ENCODE data around the gene RPN2. TPM values are rescaled to one million over a fixed set of nuclear protein-coding genes. Genes with fewer than 3 reads are reported as not detected.
A peak's percentile ranks its signal among the peaks of the same experiment; 100 is the strongest.

Gene RPN2
- total and polyA plus RNA-seq, 10 of the 15 experiments (the other 5 are each of a cell fraction or from before 2014, with no cell fraction given) = 148 to 365 (median 228) TPM

GRCh38 chr20:37276494-37277252 lies 97.5 kb downstream of the RPN2 start:
- ChIA-PET POLR2A (interaction anchor here (1.1 to 2.0 kb wide), 6 partner anchors 9 to 258 kb away, joined by 3 to 9 read pairs (median 6); partner anchors contain the start of genes MANBAL and SRC), CTCF (interaction anchor here (0.6 to 4.2 kb wide), 31 partner anchors 10 to 772 kb away, joined by 3 to 34 read pairs (median 4); partner anchors contain the start of gene MANBAL), SMC1A (ENCODE audit: uncharacterized antibody, unreplicated experiment) (interaction anchor here (0.5 to 3.7 kb wide), 28 partner anchors 8 to 259 kb away, joined by 3 to 29 read pairs (median 4); partner anchors contain the start of gene MANBAL), RAD21 (ENCODE audit: unreplicated experiment) (interaction anchor here (0.7 to 3.3 kb wide), 20 partner anchors 9 to 257 kb away, joined by 3 to 26 read pairs (median 4); partner anchors contain the start of genes BLCAP and MANBAL)
- Histone ChIP-seq H3K27me3 (replicated peaks in 1 of 2; ENCODE audit: control insufficient read depth in 2 of 2, insufficient read depth in 2 of 2, low read length in 1 of 2) (no peaks in the 10 kb centered on the region), H3K9ac (ENCODE audit: control insufficient read depth, insufficient read depth, low read length) (peak overlapping the region; percentile 32), H3K4me2 (ENCODE audit: control insufficient read depth, insufficient read depth) (peak overlapping the region; percentile 82), H3K4me3 (no peak overlapping the region), H3K27ac (ENCODE audit: control insufficient read depth, insufficient read depth) (peak overlapping the region; percentile 78), H3K36me3 (ENCODE audit: control insufficient read depth in 2 of 2, insufficient read depth in 2 of 2, low read length in 1 of 2) (no peaks in the 10 kb centered on the region), H4K20me1 (ENCODE audit: control insufficient read depth, insufficient read depth) (no peaks in the 10 kb centered on the region), H2AFZ (ENCODE audit: control insufficient read depth, low read depth, low read length) (peak overlapping the region; percentile 61), H3K4me1 (ENCODE audit: control insufficient read depth, insufficient read depth, low read length) (peaks cover 42% of the 10 kb centered on the region), H3K9me3 (replicated peaks; ENCODE audit: control insufficient read depth, insufficient read depth, low read length) (no peaks in the 10 kb centered on the region), H3K79me2 (ENCODE audit: control insufficient read depth, insufficient read depth, low read length) (no peaks in the 10 kb centered on the region)
- no TSS peak for BruUV-seq (replicated peaks)
- in situ Hi-C loops (cut with MboI) = no loop called here
- intact Hi-C loops (cut with micrococcal nuclease; ENCODE audit: unreplicated experiment) = loop anchor here (1.0 to 2.0 kb wide), 2 partner anchors 68 to 90 kb away; no protein-coding TSS in a partner anchor
- DNase-seq (ENCODE audit: low read depth, low spot score) (no peak), FAIRE-seq (peak; percentile 93), ATAC-seq (peak; percentile 94)
- WGBS (ENCODE audit: insufficient coverage, insufficient replicate concordance, low lambda C conversion rate, missing lambda C conversion rate) = 21% methylated on average over 15 of the region's 15 CpGs
- TF ChIP-seq DPF2 (IDR thresholded peaks at IDR 0.05) = peak; percentile 53; the same call in 1 of the 2 replicates
- TF ChIP-seq USF2 (IDR thresholded peaks at IDR 0.05; ENCODE audit: borderline replicate concordance, low read depth, low read length) = peak; percentile 62
- TF ChIP-seq NFYB (IDR thresholded peaks at IDR 0.05; ENCODE audit: insufficient read depth, low read depth, low read length) = no peak
- peak; percentile 83 for TF ChIP-seq SPI1 (IDR thresholded peaks at IDR 0.05; ENCODE audit: borderline replicate concordance, insufficient read depth, low read depth, low read length)
- no peak for TF ChIP-seq ZNF207 (IDR thresholded peaks at IDR 0.05; ENCODE audit: borderline replicate concordance)
- peak; percentile 79 for TF ChIP-seq NR2F1 (conservative IDR thresholded peaks at IDR 0.05)
- peak; percentile 73; the same call in 1 of the 2 replicates for TF ChIP-seq TCF12 (IDR thresholded peaks at IDR 0.05; ENCODE audit: low read depth, low read length)
- TF ChIP-seq MAX (IDR thresholded peaks at IDR 0.05; ENCODE audit: low read depth, low read length) = peak; percentile 43; the same call in 1 of the 2 replicates
- 0 out of 2 replicates have a peak, but pooled peaks have one; percentile 20 for TF ChIP-seq RUNX3 (IDR thresholded peaks at IDR 0.05; ENCODE audit: low read length)
- TF ChIP-seq POLR2AphosphoS5 (IDR thresholded peaks at IDR 0.05; ENCODE audit: low read length) = no peak
- TF ChIP-seq ZNF687 (IDR thresholded peaks at IDR 0.05) = peak; percentile 62
- TF ChIP-seq SIX5 (IDR thresholded peaks at IDR 0.05; ENCODE audit: low read depth, low read length, severe bottlenecking) = no peak
- TF ChIP-seq BCL11A (IDR thresholded peaks at IDR 0.05; ENCODE audit: low read depth, low read length) = no peak
